Measurements from ENCODE around the gene CHST8.
"Not testable (repeated sequence)": the region's sequence is repeated elsewhere in the genome, so short reads cannot be mapped to it uniquely, and the experiment has no call there.

CHST8 gene

GRCh38 chr19:33604651-33605050, 17.1 kb upstream of the CHST8 start:
- Histone ChIP-seq H3K4me1 (ENCODE audit: control extremely low read depth in 1 of 4, control insufficient read depth in 4 of 4, insufficient read depth in 4 of 4, low read length in 3 of 4) (no peaks in the 10 kb centered on the region), H3K27me3 (replicated peaks in 2 of 5; ENCODE audit: control insufficient read depth in 4 of 5, insufficient read depth in 5 of 5, low read length in 4 of 5) (peaks cover 0 to 7% (median 2%) of the 10 kb centered on the region in 5 experiments), H3K27ac (ENCODE audit: insufficient read depth in 1 of 2, low read depth in 1 of 2, low read length in 2 of 2, poor library complexity in 1 of 2, severe bottlenecking in 2 of 2) (no peak overlapping the region), H3K9me3 (ENCODE audit: control extremely low read depth in 1 of 5, control insufficient read depth in 4 of 5, insufficient read depth in 2 of 5, low read depth in 1 of 5, low read length in 4 of 5) (peaks cover 0 to 29% (median 16%) of the 10 kb centered on the region in 5 experiments), H3K4me3 (ENCODE audit: control insufficient read depth in 1 of 7, extremely low read depth in 1 of 7, insufficient read depth in 4 of 7, low read depth in 2 of 7, low read length in 6 of 7) (no peak overlapping the region), H3K36me3 (ENCODE audit: control insufficient read depth in 4 of 4, insufficient read depth in 4 of 4, low read length in 3 of 4) (no peaks in the 10 kb centered on the region)
- WGBS (ENCODE audit: insufficient coverage): 90% methylated on average over 5 of the region's 5 CpGs
- POLR2A ChIA-PET: no interaction called here
- DNase-seq: no peak
- CTCF ChIA-PET: interaction anchor here (1.0 to 1.1 kb wide), 2 partner anchors 9 to 21 kb away, joined by 3 read pairs; no protein-coding TSS in a partner anchor

GRCh38 chr19:33605803-33606295, 15.9 kb upstream of the CHST8 start:
- WGBS (ENCODE audit: insufficient coverage): 90% methylated on average over 4 of the region's 5 CpGs
- POLR2A ChIA-PET; H3K4me3 ChIP-seq (ENCODE audit: control insufficient read depth in 1 of 7, extremely low read depth in 1 of 7, insufficient read depth in 4 of 7, low read depth in 2 of 7, low read length in 6 of 7): not testable (repeated sequence)

GRCh38 chr19:33606556-33606955, 15.2 kb upstream of the CHST8 start:
- Histone ChIP-seq H3K27me3 (replicated peaks in 2 of 5; ENCODE audit: control insufficient read depth in 4 of 5, insufficient read depth in 5 of 5, low read length in 4 of 5) (peaks cover 0 to 16% (median 3%) of the 10 kb centered on the region in 5 experiments), H3K9me3 (ENCODE audit: control extremely low read depth in 1 of 5, control insufficient read depth in 4 of 5, insufficient read depth in 2 of 5, low read depth in 1 of 5, low read length in 4 of 5) (peaks cover 0 to 24% (median 9%) of the 10 kb centered on the region in 5 experiments), H3K36me3 (ENCODE audit: control insufficient read depth in 4 of 4, insufficient read depth in 4 of 4, low read length in 3 of 4) (no peaks in the 10 kb centered on the region), H3K4me3 (ENCODE audit: control insufficient read depth in 1 of 7, extremely low read depth in 1 of 7, insufficient read depth in 4 of 7, low read depth in 2 of 7, low read length in 6 of 7) (no peak overlapping the region), H3K4me1 (ENCODE audit: control extremely low read depth in 1 of 4, control insufficient read depth in 4 of 4, insufficient read depth in 4 of 4, low read length in 3 of 4) (no peaks in the 10 kb centered on the region), H3K27ac (ENCODE audit: insufficient read depth in 1 of 2, low read depth in 1 of 2, low read length in 2 of 2, poor library complexity in 1 of 2, severe bottlenecking in 2 of 2) (no peak overlapping the region)
- POLR2A ChIA-PET: no interaction called here
- no peak for DNase-seq
- 88% methylated on average over 2 of the region's 4 CpGs for WGBS (ENCODE audit: insufficient coverage)
- CTCF ChIA-PET: no interaction called here

More at GRCh38 chr19:33605803-33606295, 15.9 kb upstream of the CHST8 start:
- H3K4me1 ChIP-seq (ENCODE audit: control extremely low read depth in 1 of 4, control insufficient read depth in 4 of 4, insufficient read depth in 4 of 4, low read length in 3 of 4); DNase-seq; H3K36me3 ChIP-seq (ENCODE audit: control insufficient read depth in 4 of 4, insufficient read depth in 4 of 4, low read length in 3 of 4); H3K27ac ChIP-seq (ENCODE audit: insufficient read depth in 1 of 2, low read depth in 1 of 2, low read length in 2 of 2, poor library complexity in 1 of 2, severe bottlenecking in 2 of 2); CTCF ChIA-PET: not testable (repeated sequence)
- H3K27me3 ChIP-seq (replicated peaks in 2 of 5; ENCODE audit: control insufficient read depth in 4 of 5, insufficient read depth in 5 of 5, low read length in 4 of 5): peaks cover 0 to 14% (median 2%) of the 10 kb centered on the region in 5 experiments
- H3K9me3 ChIP-seq (ENCODE audit: control extremely low read depth in 1 of 5, control insufficient read depth in 4 of 5, insufficient read depth in 2 of 5, low read depth in 1 of 5, low read length in 4 of 5): peaks cover 0 to 30% (median 14%) of the 10 kb centered on the region in 5 experiments

GRCh38 chr19:33609353-33609752, 12.4 kb upstream of the CHST8 start:
- ChIA-PET POLR2A (no interaction called here), CTCF (no interaction called here)

GRCh38 chr19:33610588-33610987, 11.2 kb upstream of the CHST8 start:
- H3K36me3 ChIP-seq (ENCODE audit: control insufficient read depth in 4 of 4, insufficient read depth in 4 of 4, low read length in 3 of 4): no peaks in the 10 kb centered on the region
- H3K27ac ChIP-seq (ENCODE audit: insufficient read depth in 1 of 2, low read depth in 1 of 2, low read length in 2 of 2, poor library complexity in 1 of 2, severe bottlenecking in 2 of 2): no peak overlapping the region
- POLR2A ChIA-PET: no interaction called here
- CTCF ChIA-PET: no interaction called here
- no peaks in the 10 kb centered on the region for H3K4me1 ChIP-seq (ENCODE audit: control extremely low read depth in 1 of 4, control insufficient read depth in 4 of 4, insufficient read depth in 4 of 4, low read length in 3 of 4)
- H3K4me3 ChIP-seq (ENCODE audit: control insufficient read depth in 1 of 7, extremely low read depth in 1 of 7, insufficient read depth in 4 of 7, low read depth in 2 of 7, low read length in 6 of 7): no peak overlapping the region
- DNase-seq: no peak
- peaks cover 0 to 36% (median 6%) of the 10 kb centered on the region in 5 experiments for H3K27me3 ChIP-seq (replicated peaks in 2 of 5; ENCODE audit: control insufficient read depth in 4 of 5, insufficient read depth in 5 of 5, low read length in 4 of 5)
- peaks cover 0 to 12% (median 3%) of the 10 kb centered on the region in 5 experiments for H3K9me3 ChIP-seq (ENCODE audit: control extremely low read depth in 1 of 5, control insufficient read depth in 4 of 5, insufficient read depth in 2 of 5, low read depth in 1 of 5, low read length in 4 of 5)
- WGBS (ENCODE audit: insufficient coverage): 100% methylated on average over 1 of the region's 1 CpG

More at GRCh38 chr19:33609353-33609752, 12.4 kb upstream of the CHST8 start:
- no peaks in the 10 kb centered on the region for H3K36me3 ChIP-seq (ENCODE audit: control insufficient read depth in 4 of 4, insufficient read depth in 4 of 4, low read length in 3 of 4)
- H3K27me3 ChIP-seq (replicated peaks in 2 of 5; ENCODE audit: control insufficient read depth in 4 of 5, insufficient read depth in 5 of 5, low read length in 4 of 5): peaks cover 0 to 31% (median 6%) of the 10 kb centered on the region in 5 experiments
- H3K27ac ChIP-seq (ENCODE audit: insufficient read depth in 1 of 2, low read depth in 1 of 2, low read length in 2 of 2, poor library complexity in 1 of 2, severe bottlenecking in 2 of 2): no peak overlapping the region
- peaks cover 0 to 12% (median 3%) of the 10 kb centered on the region in 5 experiments for H3K9me3 ChIP-seq (ENCODE audit: control extremely low read depth in 1 of 5, control insufficient read depth in 4 of 5, insufficient read depth in 2 of 5, low read depth in 1 of 5, low read length in 4 of 5)
- no peak for DNase-seq
- no peak overlapping the region for H3K4me3 ChIP-seq (ENCODE audit: control insufficient read depth in 1 of 7, extremely low read depth in 1 of 7, insufficient read depth in 4 of 7, low read depth in 2 of 7, low read length in 6 of 7)
- no CpG with 5 or more reads among the region's 1 CpG for WGBS (ENCODE audit: insufficient coverage)
- no peaks in the 10 kb centered on the region for H3K4me1 ChIP-seq (ENCODE audit: control extremely low read depth in 1 of 4, control insufficient read depth in 4 of 4, insufficient read depth in 4 of 4, low read length in 3 of 4)

GRCh38 chr19:33612928-33613619, 8.7 kb upstream of the CHST8 start:
- 74% methylated on average over 10 of the region's 11 CpGs for WGBS (ENCODE audit: insufficient coverage)
- H3K27ac ChIP-seq (ENCODE audit: insufficient read depth in 1 of 2, low read depth in 1 of 2, low read length in 2 of 2, poor library complexity in 1 of 2, severe bottlenecking in 2 of 2): no peak overlapping the region
- ChIA-PET POLR2A (no interaction called here), CTCF (interaction anchor here (0.7 to 1.1 kb wide), 2 partner anchors 8 to 94 kb away, joined by 3 read pairs; no protein-coding TSS in a partner anchor)
- no peaks in the 10 kb centered on the region for H3K4me1 ChIP-seq (ENCODE audit: control extremely low read depth in 1 of 4, control insufficient read depth in 4 of 4, insufficient read depth in 4 of 4, low read length in 3 of 4)
- H3K4me3 ChIP-seq (ENCODE audit: control insufficient read depth in 1 of 7, extremely low read depth in 1 of 7, insufficient read depth in 4 of 7, low read depth in 2 of 7, low read length in 6 of 7): no peak overlapping the region
- DNase-seq: no peak
- H3K27me3 ChIP-seq (replicated peaks in 2 of 5; ENCODE audit: control insufficient read depth in 4 of 5, insufficient read depth in 5 of 5, low read length in 4 of 5): peaks cover 0 to 58% (median 9%) of the 10 kb centered on the region in 5 experiments
- no peaks in the 10 kb centered on the region for H3K36me3 ChIP-seq (ENCODE audit: control insufficient read depth in 4 of 4, insufficient read depth in 4 of 4, low read length in 3 of 4)
- H3K9me3 ChIP-seq (ENCODE audit: control extremely low read depth in 1 of 5, control insufficient read depth in 4 of 5, insufficient read depth in 2 of 5, low read depth in 1 of 5, low read length in 4 of 5): peaks cover 0 to 12% (median 3%) of the 10 kb centered on the region in 5 experiments

GRCh38 chr19:33613620-33614000, 8.1 kb upstream of the CHST8 start:
- WGBS (ENCODE audit: insufficient coverage): 73% methylated on average over 3 of the region's 3 CpGs
- Histone ChIP-seq H3K27ac (ENCODE audit: insufficient read depth in 1 of 2, low read depth in 1 of 2, low read length in 2 of 2, poor library complexity in 1 of 2, severe bottlenecking in 2 of 2) (no peak overlapping the region), H3K36me3 (ENCODE audit: control insufficient read depth in 4 of 4, insufficient read depth in 4 of 4, low read length in 3 of 4) (no peaks in the 10 kb centered on the region), H3K27me3 (replicated peaks in 2 of 5; ENCODE audit: control insufficient read depth in 4 of 5, insufficient read depth in 5 of 5, low read length in 4 of 5) (peaks cover 0 to 59% (median 10%) of the 10 kb centered on the region in 5 experiments), H3K4me1 (ENCODE audit: control extremely low read depth in 1 of 4, control insufficient read depth in 4 of 4, insufficient read depth in 4 of 4, low read length in 3 of 4) (no peaks in the 10 kb centered on the region), H3K4me3 (ENCODE audit: control insufficient read depth in 1 of 7, extremely low read depth in 1 of 7, insufficient read depth in 4 of 7, low read depth in 2 of 7, low read length in 6 of 7) (no peak overlapping the region), H3K9me3 (ENCODE audit: control extremely low read depth in 1 of 5, control insufficient read depth in 4 of 5, insufficient read depth in 2 of 5, low read depth in 1 of 5, low read length in 4 of 5) (peaks cover 0 to 12% (median 3%) of the 10 kb centered on the region in 5 experiments)
- no peak for DNase-seq
- ChIA-PET CTCF (interaction anchor here (0.7 to 1.1 kb wide), 2 partner anchors 9 to 95 kb away, joined by 3 read pairs; no protein-coding TSS in a partner anchor), POLR2A (no interaction called here)
